ENCODE results near the gene ADARB2.

ADARB2 gene

DNA sequence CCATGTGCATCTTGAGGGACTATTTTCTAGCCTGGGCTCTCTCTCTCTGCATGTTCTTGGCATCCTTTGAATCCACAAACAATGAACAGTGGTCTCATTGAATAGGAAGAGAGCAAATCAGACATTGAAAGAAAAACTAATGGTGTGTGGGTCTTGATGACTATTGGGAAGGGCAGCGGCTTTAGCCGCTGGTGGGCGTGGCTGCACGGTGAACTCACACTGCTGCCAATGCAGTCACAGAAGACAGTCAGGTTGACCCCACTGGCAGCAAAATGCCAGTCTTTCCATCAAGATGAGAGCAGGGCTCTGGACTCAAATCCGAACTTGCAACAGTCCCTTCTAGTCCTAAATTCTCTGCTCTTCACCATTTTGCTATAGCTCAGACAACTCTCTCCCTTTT, 91.0 kb downstream of the ADARB2 start:
- peak in 1 of 10 donors; percentile 12 for DNase-seq
- intact Hi-C loops (cut with DNase I), result no loop called here

- DNase-seq, result no peak
- intact Hi-C loops (cut with DNase I), result no loop called here
Measured at GRCh38 chr10:1645896-1646295, 91.4 kb downstream of the ADARB2 start.

DNA sequence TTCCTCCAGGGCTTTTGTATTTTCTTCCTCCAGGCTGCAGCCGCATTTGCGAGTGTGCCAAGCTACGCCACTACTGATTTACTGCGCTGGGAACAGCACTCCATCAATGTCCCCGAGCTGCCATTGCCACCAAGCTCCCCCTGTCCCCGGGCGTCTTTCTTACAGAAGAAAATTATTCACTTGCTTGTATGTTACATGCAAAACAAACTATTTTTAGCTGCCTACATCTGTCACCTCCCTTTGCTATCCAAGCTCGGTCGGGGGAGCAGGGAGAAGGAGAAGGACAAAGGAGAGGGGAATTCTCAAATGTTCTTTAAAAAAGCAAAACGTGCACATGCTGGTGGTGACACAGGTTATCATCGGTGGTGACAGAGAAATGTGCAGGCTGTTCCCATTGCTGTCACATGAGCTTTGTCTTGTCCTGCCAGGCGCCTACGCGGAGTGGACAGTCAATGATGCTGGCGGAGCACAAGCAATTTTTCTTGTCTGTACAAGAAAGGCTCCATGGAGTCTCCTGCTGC, 93.1 kb downstream of the ADARB2 start:
- intact Hi-C loops (cut with DNase I), result no loop called here
- peak in 2 of 10 donors; percentile 64 to 78 for DNase-seq

- DNase-seq, result peak in 1 of 10 donors; percentile 69
- intact Hi-C loops (cut with DNase I), result no loop called here
Measured at GRCh38 chr10:1643908-1644179, 93.5 kb downstream of the ADARB2 start.

DNA sequence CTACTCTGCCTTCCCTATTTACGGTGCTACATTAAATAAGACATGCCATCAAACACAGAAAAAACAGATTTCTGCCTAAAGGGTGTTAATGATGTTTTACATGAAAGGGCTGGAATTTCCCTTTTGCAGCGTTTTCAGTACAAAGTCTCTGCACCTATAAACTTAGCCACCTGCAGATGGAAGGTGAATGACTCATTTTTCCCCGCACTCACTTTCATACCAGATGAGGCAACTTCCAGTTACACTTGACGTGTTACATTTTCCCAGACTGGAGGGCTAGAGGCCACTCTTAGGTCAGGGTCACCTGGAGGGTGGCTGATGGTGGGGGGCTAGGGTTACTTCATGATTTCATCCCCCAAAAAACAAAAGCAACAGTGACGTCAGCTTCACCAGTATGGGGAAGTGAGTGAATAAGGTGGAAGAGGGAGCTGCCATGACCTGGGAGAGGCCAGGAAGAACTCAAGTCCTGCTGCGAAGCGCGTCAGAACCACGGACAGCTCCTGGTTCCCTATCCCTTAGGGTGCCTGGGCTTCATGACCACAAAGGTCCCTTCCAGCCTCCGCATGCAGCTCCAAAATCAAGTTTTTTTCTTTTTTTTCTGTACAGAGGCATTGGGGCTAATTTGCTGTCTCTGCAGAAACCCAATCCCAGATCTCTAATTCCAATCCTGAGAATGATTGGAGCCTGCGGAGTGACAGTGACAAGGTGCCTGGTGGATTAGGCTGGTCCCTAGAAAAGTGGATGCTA, 94.0 kb downstream of the ADARB2 start:
- intact Hi-C loops (cut with DNase I), result no loop called here
- peak in 1 of 10 donors; percentile 24 for DNase-seq

- peak in 1 of 10 donors; percentile 64 for DNase-seq
- intact Hi-C loops (cut with DNase I), result no loop called here
Measured at GRCh38 chr10:1642600-1643160, 94.6 kb downstream of the ADARB2 start.

GRCh38 chr10:1641402-1641801, 95.9 kb downstream of the ADARB2 start:
- DNase-seq, result no peak
- intact Hi-C loops (cut with DNase I), result no loop called here

DNA sequence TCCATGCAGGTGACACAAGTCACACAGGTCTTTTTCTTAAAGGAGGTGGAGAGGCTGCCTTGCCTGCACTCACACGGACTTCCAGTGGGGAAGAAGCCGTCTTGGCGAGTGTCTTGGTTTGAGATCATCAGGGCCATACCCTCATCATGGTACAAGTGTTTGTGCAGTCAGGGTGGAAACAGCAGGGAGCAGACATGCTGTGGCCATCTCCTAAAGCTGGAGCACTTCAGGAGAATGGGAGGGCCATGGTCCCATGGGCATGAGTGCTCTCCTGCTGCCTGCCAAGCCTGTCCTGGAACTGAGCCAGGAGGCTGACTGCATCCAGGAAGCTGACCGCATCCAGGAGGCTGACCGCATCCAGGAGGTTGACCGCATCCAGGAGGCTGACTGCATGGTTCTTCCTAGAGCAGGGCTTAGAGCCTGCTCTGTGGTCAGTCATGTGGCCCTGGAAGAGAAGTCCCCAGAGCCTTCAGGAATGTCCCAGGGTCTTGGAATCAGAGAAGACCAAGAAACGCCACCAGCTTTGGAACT, 98.4 kb downstream of the ADARB2 start:
- DNase-seq, result peak in 2 of 10 donors; percentile 72 to 80
- intact Hi-C loops (cut with DNase I), result no loop called here

DNA sequence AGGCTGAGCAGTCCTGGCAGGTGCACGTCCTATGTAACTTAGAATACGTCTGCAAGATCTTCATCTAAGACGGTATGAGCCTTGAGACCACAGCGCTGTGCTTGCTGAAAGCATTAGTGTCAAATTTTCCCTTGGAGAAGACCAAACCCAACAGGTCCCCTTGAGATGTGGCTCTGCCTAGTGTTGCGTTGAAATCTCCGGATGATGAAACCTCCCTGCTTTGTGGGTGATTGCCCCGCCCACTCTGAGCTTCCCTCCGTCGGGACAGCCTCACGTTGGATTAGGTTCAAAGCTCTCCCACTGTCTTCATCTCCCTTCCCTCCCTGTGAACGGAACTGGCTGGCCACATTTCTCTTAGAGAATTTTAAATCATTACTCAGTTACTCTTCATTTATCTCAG, 102.0 kb downstream of the ADARB2 start:
- no peak for DNase-seq
- intact Hi-C loops (cut with DNase I), result no loop called here

- DNase-seq, result no peak
- intact Hi-C loops (cut with DNase I), result no loop called here
Measured at GRCh38 chr10:1634239-1634638, 103.1 kb downstream of the ADARB2 start.

GRCh38 chr10:1633783-1634182, 103.5 kb downstream of the ADARB2 start:
- intact Hi-C loops (cut with DNase I), result no loop called here
- no peak for DNase-seq

- DNase-seq, result no peak
- intact Hi-C loops (cut with DNase I), result no loop called here
Measured at GRCh38 chr10:1632596-1632995, 104.7 kb downstream of the ADARB2 start.

DNA sequence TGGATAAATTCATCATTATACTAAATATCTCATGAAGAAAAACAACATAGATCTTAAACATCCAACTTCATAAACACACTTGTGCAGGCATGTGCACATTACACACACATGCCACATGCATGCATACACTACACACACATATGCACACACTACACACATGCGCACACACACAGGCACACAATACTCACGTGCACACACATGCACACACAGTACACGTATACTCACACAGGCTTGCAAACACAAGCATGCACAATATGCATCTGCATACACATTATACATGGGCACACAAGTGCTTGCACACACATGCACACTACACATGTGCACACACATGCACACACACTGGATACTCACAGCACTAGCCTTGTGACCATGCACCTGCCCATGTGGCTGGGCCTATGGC, 105.2 kb downstream of the ADARB2 start:
- no peak for DNase-seq
- intact Hi-C loops (cut with DNase I), result no loop called here

DNA sequence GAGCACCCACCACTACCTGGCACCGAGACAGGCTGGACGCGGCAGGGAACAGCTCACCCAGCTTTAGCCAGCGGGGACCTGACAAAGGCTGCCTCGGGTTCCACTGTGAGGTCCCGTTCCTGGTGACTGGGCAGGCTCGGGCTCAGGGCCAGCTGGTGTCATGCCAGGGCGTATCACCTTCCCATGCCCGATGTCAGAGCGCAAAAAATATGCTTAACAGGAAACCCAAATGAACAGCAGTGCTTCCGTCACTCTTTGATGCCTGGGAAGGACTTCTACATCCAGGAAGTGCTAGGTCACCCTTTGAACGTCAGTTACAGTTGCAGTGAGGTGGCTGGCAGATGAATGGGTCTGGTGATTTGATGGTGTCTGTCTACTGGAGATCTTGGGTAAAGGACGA, 106.0 kb downstream of the ADARB2 start:
- no peak for DNase-seq
- intact Hi-C loops (cut with DNase I), result no loop called here

- intact Hi-C loops (cut with DNase I), result no loop called here
Measured at GRCh38 chr10:1630304-1630703, 107.0 kb downstream of the ADARB2 start.

DNA sequence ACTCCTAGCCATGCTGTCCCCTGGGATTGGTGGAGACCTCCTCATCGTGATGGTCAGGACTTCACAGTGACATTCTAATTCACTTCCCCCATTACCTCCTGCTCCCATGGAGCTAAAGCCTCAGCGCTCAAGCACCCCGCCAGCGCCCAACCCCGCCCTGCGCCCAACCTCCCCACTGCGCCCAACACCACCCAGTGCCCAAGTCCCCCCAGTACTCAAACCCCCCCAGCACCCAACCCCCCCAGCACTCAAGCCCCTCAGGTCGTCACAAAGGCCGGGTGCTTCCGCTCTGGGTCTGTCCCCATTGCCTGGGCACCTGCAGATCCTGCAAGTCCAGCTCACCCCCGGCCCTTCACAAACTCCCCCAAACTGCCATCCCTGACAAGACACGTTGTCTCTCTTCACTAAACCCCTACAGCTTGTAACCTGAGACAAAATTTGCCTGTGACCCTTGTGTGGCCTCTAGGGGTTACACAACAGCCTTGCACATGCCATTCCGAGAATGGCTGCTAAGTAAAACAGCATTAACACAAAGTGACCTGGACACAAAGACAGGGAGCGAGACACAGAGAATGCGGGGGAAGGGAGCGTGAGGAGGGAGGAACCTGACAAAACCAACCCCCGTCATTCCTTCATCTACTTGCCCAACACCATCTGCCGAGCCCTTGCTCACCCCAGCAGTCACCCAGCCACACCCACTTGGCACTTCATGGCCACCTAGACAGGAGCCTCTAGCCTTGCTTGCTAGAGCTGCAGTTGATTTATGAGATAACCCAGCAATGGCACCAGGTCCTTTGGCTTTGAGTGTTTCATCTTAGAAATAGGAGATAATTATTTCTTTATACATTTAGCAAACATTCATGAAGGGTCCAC, 107.8 kb downstream of the ADARB2 start:
- DNase-seq, result no peak
- intact Hi-C loops (cut with DNase I), result no loop called here

More at GRCh38 chr10:1630304-1630703, 107.0 kb downstream of the ADARB2 start:
- no peak for DNase-seq

- intact Hi-C loops (cut with DNase I), result no loop called here
- DNase-seq, result no peak
Measured at GRCh38 chr10:1628757-1629156, 108.6 kb downstream of the ADARB2 start.

- no peak for DNase-seq
- intact Hi-C loops (cut with DNase I), result no loop called here
Measured at GRCh38 chr10:1627945-1628344, 109.4 kb downstream of the ADARB2 start.

DNA sequence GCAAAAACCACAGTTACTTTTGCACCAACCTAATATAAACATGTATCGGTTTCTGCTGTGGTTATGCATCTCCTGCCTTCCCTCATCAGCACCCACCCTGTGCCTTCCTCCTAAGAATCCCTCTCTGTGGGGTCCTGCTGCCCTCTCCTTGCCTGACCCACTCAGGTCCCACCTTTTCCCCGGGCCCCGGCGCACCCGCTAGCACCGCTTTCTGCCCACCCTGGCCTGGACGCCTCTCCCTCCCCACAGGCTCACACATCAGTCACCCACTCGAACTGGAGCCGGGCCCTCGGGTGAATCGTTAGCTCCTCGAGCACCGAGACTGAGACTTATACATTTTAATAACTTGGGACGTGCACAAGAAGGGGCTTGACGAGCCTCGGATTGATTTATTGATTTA, 110.5 kb downstream of the ADARB2 start:
- no peak for DNase-seq
- intact Hi-C loops (cut with DNase I), result no loop called here

- intact Hi-C loops (cut with DNase I), result no loop called here
Measured at GRCh38 chr10:1626410-1626809, 110.9 kb downstream of the ADARB2 start.

DNA sequence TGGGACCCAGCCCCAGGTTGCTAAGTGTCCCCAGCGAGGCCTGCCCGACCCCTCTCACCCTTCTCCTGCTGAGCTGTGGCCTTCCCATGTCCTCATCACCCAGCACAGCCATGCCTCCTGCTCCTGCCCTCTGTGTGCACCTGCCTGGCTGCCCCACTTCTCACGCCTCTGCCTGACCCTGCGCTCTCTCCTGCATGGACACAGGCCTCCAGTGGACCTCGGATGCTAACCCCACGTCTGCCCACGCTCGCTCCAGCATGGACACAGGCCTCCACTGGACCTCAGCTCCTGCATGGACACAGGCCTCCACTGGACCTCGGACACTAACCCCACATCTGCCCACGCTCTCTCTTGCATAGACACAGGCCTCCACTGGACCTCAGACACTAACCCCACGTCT, 111.6 kb downstream of the ADARB2 start:
- intact Hi-C loops (cut with DNase I), result no loop called here
- no peak for DNase-seq

More at GRCh38 chr10:1626410-1626809, 110.9 kb downstream of the ADARB2 start:
- DNase-seq, result no peak

All from posterior cingulate gyrus (tissue), 11 donors.